ENCODE measurements around the gene SKI.

- TF ChIP-seq, protein P1, sequence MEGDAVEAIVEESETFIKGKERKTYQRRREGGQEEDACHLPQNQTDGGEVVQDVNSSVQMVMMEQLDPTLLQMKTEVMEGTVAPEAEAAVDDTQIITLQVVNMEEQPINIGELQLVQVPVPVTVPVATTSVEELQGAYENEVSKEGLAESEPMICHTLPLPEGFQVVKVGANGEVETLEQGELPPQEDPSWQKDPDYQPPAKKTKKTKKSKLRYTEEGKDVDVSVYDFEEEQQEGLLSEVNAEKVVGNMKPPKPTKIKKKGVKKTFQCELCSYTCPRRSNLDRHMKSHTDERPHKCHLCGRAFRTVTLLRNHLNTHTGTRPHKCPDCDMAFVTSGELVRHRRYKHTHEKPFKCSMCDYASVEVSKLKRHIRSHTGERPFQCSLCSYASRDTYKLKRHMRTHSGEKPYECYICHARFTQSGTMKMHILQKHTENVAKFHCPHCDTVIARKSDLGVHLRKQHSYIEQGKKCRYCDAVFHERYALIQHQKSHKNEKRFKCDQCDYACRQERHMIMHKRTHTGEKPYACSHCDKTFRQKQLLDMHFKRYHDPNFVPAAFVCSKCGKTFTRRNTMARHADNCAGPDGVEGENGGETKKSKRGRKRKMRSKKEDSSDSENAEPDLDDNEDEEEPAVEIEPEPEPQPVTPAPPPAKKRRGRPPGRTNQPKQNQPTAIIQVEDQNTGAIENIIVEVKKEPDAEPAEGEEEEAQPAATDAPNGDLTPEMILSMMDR (IDR thresholded peaks at IDR 0.05; ENCODE audit: insufficient read depth, low read depth, low read length), result no peak
- TF ChIP-seq EZH2 (IDR thresholded peaks at IDR 0.05; ENCODE audit: insufficient read depth, low read length), result no peak
Observed at GRCh38 chr1:2268285-2269056, 40.4 kb downstream of the SKI start.

Data from astrocyte (in vitro differentiated cells and primary cell).